ENCODE measurements around the gene SH2D4B. TPM values are rescaled to one million over a fixed set of nuclear protein-coding genes. Genes with fewer than 3 reads are reported as not detected.

SH2D4B gene
- total and polyA plus RNA-seq, 2 donors (not counting 3 experiments of a cell fraction or from before 2014, with no cell fraction given) = not detected

- H2AFZ ChIP-seq (ENCODE audit: low read depth, low read length) = no peak overlapping the region
- H3K4me2 ChIP-seq (ENCODE audit: insufficient read depth, low read length) = no peak overlapping the region
- DNase-seq (ENCODE audit: low read depth, low spot score) = no peak
- H4K20me1 ChIP-seq (replicated peaks; ENCODE audit: control insufficient read depth, extremely low read depth, insufficient read depth, low read length) = no peaks in the 10 kb centered on the region
- H3K27me3 ChIP-seq (ENCODE audit: control insufficient read depth in 2 of 2, insufficient read depth in 2 of 2, low read length in 2 of 2) = no peaks in the 10 kb centered on the region
- FAIRE-seq = peak; percentile 72
- H3K79me2 ChIP-seq (ENCODE audit: control insufficient read depth, insufficient read depth, low read length) = peaks cover 79% of the 10 kb centered on the region
- no peaks in the 10 kb centered on the region for H3K9me3 ChIP-seq (replicated peaks; ENCODE audit: control insufficient read depth, insufficient read depth, low read length)
- no peak overlapping the region for H3K4me3 ChIP-seq (replicated peaks in 1 of 3; ENCODE audit: insufficient read depth in 1 of 3, low read depth in 1 of 3, low read length in 3 of 3)
- H3K4me1 ChIP-seq (ENCODE audit: control insufficient read depth, extremely low read depth, insufficient read depth, low read length) = peaks cover 94% of the 10 kb centered on the region
- POLR2A ChIA-PET = interaction anchor here (0.6 to 0.8 kb wide), 2 partner anchors 17 to 27 kb away, joined by 5 to 7 read pairs; no protein-coding TSS in a partner anchor
- BruUV-seq (replicated peaks) = no TSS peak
- peak overlapping the region; percentile 96 for H3K27ac ChIP-seq (ENCODE audit: insufficient read depth, low read depth, low read length)
- intact Hi-C loops (cut with micrococcal nuclease) (no loop called here), dilution Hi-C loops (cut with MboI; ENCODE audit: extremely low pct_ligation_motif_present, low sequenced_read_pairs) (no loop called here)
- no peak for TF ChIP-seq POLR2AphosphoS5 (IDR thresholded peaks at IDR 0.05; ENCODE audit: insufficient read depth, low read depth, low read length)
- TF ChIP-seq, protein P1, sequence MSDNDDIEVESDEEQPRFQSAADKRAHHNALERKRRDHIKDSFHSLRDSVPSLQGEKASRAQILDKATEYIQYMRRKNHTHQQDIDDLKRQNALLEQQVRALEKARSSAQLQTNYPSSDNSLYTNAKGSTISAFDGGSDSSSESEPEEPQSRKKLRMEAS (IDR thresholded peaks at IDR 0.05; ENCODE audit: insufficient read depth, insufficient read length) = no peak
- no peak for TF ChIP-seq JUN (IDR thresholded peaks at IDR 0.05; ENCODE audit: borderline replicate concordance, insufficient read depth, insufficient read length, low read depth)
- no peak for TF ChIP-seq GATA2 (IDR thresholded peaks at IDR 0.05; ENCODE audit: insufficient read depth, insufficient read length, low read depth, low read length)
- TF ChIP-seq MYC (IDR thresholded peaks at IDR 0.05; ENCODE audit: low read depth, low read length) = no peak
- TF ChIP-seq FOS (IDR thresholded peaks at IDR 0.05; ENCODE audit: borderline replicate concordance, insufficient read depth, low read length) = no peak
- no peak for TF ChIP-seq POLR2A (IDR thresholded peaks at IDR 0.05; ENCODE audit: low read depth, low read length)
- TF ChIP-seq CTCF (IDR thresholded peaks at IDR 0.05; ENCODE audit: extremely low read depth in 1 of 2, insufficient read depth in 1 of 2, low read depth in 1 of 2, low read length in 2 of 2) = no peak
- no peak for TF ChIP-seq EZH2 (IDR thresholded peaks at IDR 0.05; ENCODE audit: borderline replicate concordance, low read depth, low read length, severe bottlenecking)
- no peak overlapping the region for H3K9ac ChIP-seq (replicated peaks; ENCODE audit: extremely low read depth, insufficient read depth, low read length)
- no peaks in the 10 kb centered on the region for H3K9me1 ChIP-seq (replicated peaks; ENCODE audit: control insufficient read depth, extremely low read depth, insufficient read depth, low read length)
- CTCF ChIA-PET = interaction anchor here (1.1 to 21.9 kb wide), 6 partner anchors 13 to 122 kb away, joined by 3 to 1118 read pairs (median 15); partner anchors contain the start of gene TSPAN14
- H3K36me3 ChIP-seq (ENCODE audit: control insufficient read depth in 2 of 2, extremely low read depth in 1 of 2, insufficient read depth in 2 of 2, low read length in 2 of 2) = peaks cover 3 to 7% of the 10 kb centered on the region in 2 experiments
These were observed 34.0 kb upstream of the SH2D4B start for GRCh38 chr10:80503584-80504157.

All from endothelial cell of umbilical vein (primary cell).